WERI-Rb-1 (cell line): ENCODE measurements around the gene OR1L8.
"Not testable (repeated sequence)": the region's sequence is repeated elsewhere in the genome, so short reads cannot be mapped to it uniquely, and the experiment has no call there.

Experiments used
- DNase-seq: peaks from one replicate; pipeline ENCODE4 v3.0.0-alpha.2; 2020
- H3K27ac ChIP-seq: fragments of 250-450 bp; sonication (Bioruptor Pico); 2 replicates; pipeline ENCODE4 v1.5.1; 2020; ENCODE audit warnings: mild to moderate bottlenecking, moderate library complexity
- H3K27me3 ChIP-seq: fragments of 250-450 bp; sonication (Bioruptor Pico); 2 replicates; pipeline ENCODE4 v1.5.1; 2021; ENCODE audit warnings: mild to moderate bottlenecking, low read depth, moderate library complexity; ENCODE audit not compliant: insufficient read depth, severe bottlenecking
- H3K36me3 ChIP-seq: fragments of 250-450 bp; sonication (Bioruptor Pico); 2 replicates; pipeline ENCODE4 v1.5.1; 2020; ENCODE audit warnings: mild to moderate bottlenecking, moderate library complexity
- H3K4me3 ChIP-seq: 2 replicates; pipeline ENCODE4 v1.5.1; 2011; ENCODE audit warnings: low read depth, mild to moderate bottlenecking, control low read depth, low read length
- H3K9me3 ChIP-seq: fragments of 250-450 bp; sonication (Bioruptor Pico); 2 replicates; pipeline ENCODE4 v1.5.1; 2021; ENCODE audit warnings: mild to moderate bottlenecking, moderate library complexity; ENCODE audit not compliant: severe bottlenecking
- TF ChIP-seq, protein P1 (sequence below): IDR thresholded peaks from 2 replicates; pipeline ENCODE4 v1.5.1; 2011; ENCODE audit warnings: low read depth, mild to moderate bottlenecking, control low read depth, inconsistent platforms, low read length

The OR1L8 gene

DNA sequence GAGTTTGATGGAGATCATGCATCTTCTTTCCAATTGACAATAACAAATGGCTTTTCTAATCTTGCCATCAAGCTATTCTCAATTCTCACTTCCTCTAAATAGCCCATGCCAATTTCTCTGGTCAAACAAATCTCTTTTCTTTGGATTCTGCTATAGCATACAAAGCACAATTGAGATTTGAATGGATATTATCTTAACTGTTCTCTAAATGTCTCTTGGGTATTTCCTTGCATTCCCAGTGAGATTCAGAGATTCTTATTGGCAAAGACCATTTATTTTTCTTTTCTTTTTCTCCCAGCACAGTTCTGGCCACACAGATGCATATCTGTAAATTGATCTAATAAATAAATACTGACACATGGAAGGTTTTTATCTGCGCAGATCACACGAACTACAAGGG, 30.4 kb downstream of the OR1L8 start, which contains the start of gene OR1N2:
Gene OR1N2 (plus strand): TSS at position 301 of the 400 bp plus-strand sequence. CDS start 100 bp downstream, outside the sequence.
- no peak for DNase-seq
- Histone ChIP-seq H3K36me3 (no peaks in the 10 kb centered on the region), H3K27me3 (no peaks in the 10 kb centered on the region), H3K4me3 (no peak within 1 kb of the TSS), H3K9me3 (no peaks in the 10 kb centered on the region), H3K27ac (no peak within 1 kb of the TSS)
- TF ChIP-seq, protein P1, sequence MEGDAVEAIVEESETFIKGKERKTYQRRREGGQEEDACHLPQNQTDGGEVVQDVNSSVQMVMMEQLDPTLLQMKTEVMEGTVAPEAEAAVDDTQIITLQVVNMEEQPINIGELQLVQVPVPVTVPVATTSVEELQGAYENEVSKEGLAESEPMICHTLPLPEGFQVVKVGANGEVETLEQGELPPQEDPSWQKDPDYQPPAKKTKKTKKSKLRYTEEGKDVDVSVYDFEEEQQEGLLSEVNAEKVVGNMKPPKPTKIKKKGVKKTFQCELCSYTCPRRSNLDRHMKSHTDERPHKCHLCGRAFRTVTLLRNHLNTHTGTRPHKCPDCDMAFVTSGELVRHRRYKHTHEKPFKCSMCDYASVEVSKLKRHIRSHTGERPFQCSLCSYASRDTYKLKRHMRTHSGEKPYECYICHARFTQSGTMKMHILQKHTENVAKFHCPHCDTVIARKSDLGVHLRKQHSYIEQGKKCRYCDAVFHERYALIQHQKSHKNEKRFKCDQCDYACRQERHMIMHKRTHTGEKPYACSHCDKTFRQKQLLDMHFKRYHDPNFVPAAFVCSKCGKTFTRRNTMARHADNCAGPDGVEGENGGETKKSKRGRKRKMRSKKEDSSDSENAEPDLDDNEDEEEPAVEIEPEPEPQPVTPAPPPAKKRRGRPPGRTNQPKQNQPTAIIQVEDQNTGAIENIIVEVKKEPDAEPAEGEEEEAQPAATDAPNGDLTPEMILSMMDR: no peak

DNA sequence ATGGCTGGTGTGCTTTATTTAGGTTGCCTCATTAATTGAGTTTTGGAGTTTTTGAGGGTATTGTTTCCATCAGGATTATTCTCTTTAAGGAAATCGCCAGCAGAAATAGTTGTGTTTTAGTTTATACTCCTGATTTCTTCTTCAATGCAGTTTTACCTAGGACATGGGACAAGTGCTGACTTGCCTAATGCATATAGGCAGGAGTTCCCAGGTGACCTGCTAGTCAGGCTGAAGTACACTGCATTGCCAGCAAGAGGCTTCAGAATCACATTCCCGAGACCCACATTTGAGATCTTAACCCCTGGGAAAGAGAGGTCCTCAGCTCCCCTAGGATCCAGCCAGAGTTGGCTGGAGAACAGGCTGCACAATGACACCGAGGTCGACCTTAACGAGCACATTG, 31.8 kb downstream of the OR1L8 start:
- Histone ChIP-seq H3K4me3 (no peak overlapping the region), H3K27me3 (no peaks in the 10 kb centered on the region), H3K9me3 (no peaks in the 10 kb centered on the region), H3K27ac (no peak overlapping the region), H3K36me3 (no peaks in the 10 kb centered on the region)
- TF ChIP-seq, protein P1: no peak
- peak; percentile 19 for DNase-seq

DNA sequence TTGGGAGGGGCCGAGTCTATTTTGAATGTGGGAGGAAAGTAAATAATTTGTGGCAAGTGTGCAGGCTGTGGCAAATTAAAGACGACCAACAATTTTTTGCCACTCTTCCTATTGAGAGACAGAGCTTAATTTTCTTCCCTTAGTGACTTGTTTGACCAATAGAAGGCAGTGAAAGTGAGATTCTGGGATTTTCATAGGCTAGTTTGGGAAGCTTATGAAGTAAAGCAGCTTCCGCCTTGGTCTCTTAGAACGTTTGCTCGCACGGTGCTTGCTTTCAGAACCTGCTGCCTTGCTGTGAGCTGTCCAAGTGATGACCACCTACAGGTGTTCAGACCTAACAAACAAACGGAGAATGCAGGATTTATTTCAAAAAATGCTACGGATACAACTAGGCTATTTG, 37.0 kb downstream of the OR1L8 start:
- no peaks in the 10 kb centered on the region for H3K27me3 ChIP-seq
- no peak overlapping the region for H3K4me3 ChIP-seq
- TF ChIP-seq, protein P1: no peak
- H3K27ac ChIP-seq: no peak overlapping the region
- no peaks in the 10 kb centered on the region for H3K9me3 ChIP-seq
- no peak for DNase-seq
- H3K36me3 ChIP-seq: no peaks in the 10 kb centered on the region

DNA sequence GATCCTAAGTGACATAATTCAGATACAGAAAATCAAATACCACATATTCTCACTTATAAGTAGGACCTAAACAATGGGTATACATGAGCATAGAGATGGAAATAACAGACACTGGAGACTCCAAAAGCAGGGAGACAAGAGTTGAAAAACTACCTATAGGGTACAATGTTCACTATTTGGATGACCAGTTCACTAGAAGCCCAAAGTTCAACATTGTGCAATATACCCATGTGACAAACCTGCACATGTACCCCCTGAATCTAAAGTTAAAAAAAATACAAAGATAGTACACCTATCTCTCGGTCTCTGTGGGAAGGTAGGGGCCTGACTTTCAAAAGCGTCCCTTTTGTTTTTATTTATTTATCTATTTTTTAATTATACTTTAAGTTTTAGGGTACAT, 44.4 kb downstream of the OR1L8 start:
- peaks cover 10% of the 10 kb centered on the region for H3K9me3 ChIP-seq
- DNase-seq: no peak
- TF ChIP-seq, protein P1: no peak
- no peaks in the 10 kb centered on the region for H3K36me3 ChIP-seq
- no peak overlapping the region for H3K27ac ChIP-seq
- no peaks in the 10 kb centered on the region for H3K27me3 ChIP-seq
- H3K4me3 ChIP-seq: no peak overlapping the region

DNA sequence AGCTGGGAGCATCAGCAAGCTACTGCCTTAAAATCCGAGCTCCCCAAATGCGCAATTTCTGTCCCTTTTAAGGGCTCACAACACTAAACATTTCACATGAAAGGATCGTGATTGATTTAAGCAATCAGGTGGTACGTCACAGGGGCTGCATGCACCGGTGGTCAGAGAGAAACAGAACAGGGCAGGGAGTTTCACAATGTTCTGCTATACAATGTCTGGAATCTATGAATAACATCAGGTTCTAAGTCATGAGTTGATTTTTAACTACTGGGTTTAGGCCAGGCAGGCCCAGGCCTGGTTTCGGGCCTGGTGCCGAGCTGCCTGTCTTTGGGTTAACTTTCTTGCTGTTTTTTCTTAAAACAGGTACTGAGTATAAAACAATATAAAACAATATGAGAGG, 46.1 kb downstream of the OR1L8 start:
- H3K27me3 ChIP-seq, DNase-seq, H3K36me3 ChIP-seq, H3K4me3 ChIP-seq, H3K27ac ChIP-seq: not testable (repeated sequence)
- H3K9me3 ChIP-seq: peaks cover 10% of the 10 kb centered on the region

DNA sequence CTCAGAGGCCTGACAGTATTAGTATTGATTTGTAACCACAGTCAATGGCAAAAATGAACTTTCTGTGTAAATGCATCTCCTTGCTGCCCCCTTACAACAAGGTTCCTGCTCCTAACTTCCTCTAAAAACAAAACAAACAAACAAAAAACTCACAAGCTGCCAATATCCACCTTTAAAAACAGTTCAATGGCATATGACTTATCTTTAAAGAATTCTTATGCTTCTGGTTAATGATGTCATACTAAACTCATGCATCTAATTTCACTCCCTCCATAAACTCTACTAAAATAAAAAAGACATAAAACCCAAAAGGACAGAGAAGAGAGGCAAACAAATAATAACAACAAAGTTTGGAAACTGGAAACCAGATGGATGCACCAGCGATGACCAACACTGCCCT, 47.0 kb downstream of the OR1L8 start:
- H3K36me3 ChIP-seq: no peaks in the 10 kb centered on the region
- no peaks in the 10 kb centered on the region for H3K27me3 ChIP-seq
- TF ChIP-seq, protein P1: no peak
- H3K27ac ChIP-seq: no peak overlapping the region
- no peak overlapping the region for H3K4me3 ChIP-seq
- DNase-seq: no peak
- peaks cover 10% of the 10 kb centered on the region for H3K9me3 ChIP-seq

DNA sequence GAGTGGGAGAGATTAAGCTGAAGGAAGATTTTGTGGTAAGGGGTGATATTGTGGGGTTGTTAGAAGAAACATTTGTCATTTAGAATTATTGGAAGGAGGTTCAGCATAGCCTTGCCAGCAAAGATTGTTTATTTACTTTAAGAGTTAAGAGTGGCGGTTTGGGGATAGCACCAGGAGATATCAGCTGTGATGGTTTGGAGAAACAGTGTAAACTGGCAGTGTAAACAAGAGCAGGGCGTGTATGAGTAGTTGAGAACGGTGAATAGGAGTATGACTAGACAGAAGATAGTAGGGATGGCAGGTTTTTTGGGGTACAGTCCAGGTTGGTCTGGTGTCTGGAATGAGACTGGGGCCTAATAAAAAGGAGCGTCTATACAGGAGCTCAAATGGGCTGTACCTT, 52.0 kb downstream of the OR1L8 start:
- H3K9me3 ChIP-seq, H3K4me3 ChIP-seq, DNase-seq, H3K27ac ChIP-seq, H3K36me3 ChIP-seq, H3K27me3 ChIP-seq: not testable (repeated sequence)
